ENCODE results near the gene ALDH4A1.

- TF ChIP-seq CTCF (IDR thresholded peaks at IDR 0.05; ENCODE audit: low read length) (no peak), EZH2phosphoT487 (IDR thresholded peaks at IDR 0.05; ENCODE audit: low read length) (no peak)
These were observed 25.1 kb downstream of the ALDH4A1 start for GRCh38 chr1:18877282-18877681.
